ENCODE results near the gene COG5.

The COG5 gene

DNA sequence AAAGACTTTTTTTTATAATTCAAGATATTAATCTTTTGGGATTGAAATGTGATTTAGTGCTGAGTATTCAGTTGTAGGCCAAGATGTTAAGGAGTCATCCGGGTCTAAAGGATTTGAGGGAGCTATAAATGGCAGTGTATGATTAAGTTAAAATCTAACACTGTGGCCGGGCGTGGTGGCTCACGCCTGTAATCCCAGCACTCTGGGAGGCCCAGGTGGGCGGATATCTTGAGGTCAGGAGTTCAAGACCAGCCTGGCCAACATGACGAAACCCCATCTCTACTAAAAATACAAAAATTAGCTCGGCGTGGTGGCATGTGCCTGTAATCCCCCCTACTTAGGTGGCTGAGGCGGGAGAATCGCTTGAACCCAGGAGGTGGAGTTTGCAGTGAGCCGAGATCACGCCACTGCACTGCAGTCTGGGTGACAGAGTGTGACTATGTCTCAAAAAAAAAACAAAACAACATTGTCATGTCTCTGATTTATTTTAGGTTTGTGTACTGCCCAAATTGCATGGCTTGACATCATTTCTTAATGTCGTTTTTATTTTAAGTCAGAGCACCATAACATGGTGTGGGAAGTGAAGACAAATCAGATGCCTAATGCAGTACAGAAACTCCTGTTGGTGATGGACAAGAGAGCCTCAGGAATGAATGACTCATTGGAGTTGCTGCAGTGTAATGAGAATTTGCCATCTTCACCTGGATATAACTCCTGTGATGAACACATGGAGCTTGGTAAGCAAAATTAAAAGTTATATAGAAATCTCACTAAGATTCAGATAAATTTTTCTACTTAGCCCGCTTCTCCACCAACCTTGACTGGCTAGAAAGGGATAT is 384.2 kb downstream of the COG5 start:
- no peaks in the 10 kb centered on the region for H3K9me3 ChIP-seq (ENCODE audit: severe bottlenecking)
- no peak overlapping the region for H3K27ac ChIP-seq
- TF ChIP-seq, protein P1, sequence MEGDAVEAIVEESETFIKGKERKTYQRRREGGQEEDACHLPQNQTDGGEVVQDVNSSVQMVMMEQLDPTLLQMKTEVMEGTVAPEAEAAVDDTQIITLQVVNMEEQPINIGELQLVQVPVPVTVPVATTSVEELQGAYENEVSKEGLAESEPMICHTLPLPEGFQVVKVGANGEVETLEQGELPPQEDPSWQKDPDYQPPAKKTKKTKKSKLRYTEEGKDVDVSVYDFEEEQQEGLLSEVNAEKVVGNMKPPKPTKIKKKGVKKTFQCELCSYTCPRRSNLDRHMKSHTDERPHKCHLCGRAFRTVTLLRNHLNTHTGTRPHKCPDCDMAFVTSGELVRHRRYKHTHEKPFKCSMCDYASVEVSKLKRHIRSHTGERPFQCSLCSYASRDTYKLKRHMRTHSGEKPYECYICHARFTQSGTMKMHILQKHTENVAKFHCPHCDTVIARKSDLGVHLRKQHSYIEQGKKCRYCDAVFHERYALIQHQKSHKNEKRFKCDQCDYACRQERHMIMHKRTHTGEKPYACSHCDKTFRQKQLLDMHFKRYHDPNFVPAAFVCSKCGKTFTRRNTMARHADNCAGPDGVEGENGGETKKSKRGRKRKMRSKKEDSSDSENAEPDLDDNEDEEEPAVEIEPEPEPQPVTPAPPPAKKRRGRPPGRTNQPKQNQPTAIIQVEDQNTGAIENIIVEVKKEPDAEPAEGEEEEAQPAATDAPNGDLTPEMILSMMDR (IDR thresholded peaks at IDR 0.05; ENCODE audit: low read depth, low read length): no peak
- no peaks in the 10 kb centered on the region for H3K27me3 ChIP-seq (ENCODE audit: insufficient read depth, low read depth, severe bottlenecking)
- DNase-seq: no peak
- H3K36me3 ChIP-seq: peaks cover 23% of the 10 kb centered on the region
- no peak overlapping the region for H3K4me3 ChIP-seq (ENCODE audit: low read depth, low read length)

DNA sequence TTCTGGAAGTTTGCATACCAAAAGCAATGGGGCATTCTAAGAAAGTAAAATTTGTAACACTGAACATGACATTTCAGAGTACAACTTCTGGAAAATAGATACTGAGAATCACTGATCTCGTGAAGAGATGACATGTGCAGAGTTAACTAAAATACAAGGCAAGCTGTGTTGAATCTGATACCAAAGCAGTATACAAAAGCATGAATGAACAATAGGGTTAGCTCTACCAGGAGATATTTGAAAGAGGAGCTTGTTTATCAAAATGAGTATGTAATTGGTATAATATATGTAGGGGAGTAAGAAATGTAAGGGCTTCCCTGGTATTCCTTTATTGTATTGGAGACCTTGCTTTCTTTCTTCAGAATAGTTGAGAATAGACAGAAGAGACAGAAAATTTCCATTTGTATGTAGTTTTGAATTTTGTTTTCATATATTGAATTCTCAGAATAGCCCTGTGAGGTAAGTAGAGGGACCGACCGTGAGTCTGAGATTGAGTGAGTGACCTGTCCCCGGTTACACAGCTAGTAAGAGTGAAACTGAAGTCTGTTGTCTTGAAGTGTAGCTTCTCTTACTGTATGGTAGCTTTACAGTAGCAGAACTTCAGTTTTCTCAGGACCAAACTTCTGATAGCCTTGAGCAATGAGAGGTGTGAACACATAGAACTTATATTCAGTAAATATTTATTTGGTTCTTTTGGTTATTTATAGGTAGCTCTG is 389.9 kb downstream of the COG5 start:
- no peak for DNase-seq
- H3K27ac ChIP-seq: no peak overlapping the region
- H3K4me3 ChIP-seq (ENCODE audit: low read depth, low read length): no peak overlapping the region

DNA sequence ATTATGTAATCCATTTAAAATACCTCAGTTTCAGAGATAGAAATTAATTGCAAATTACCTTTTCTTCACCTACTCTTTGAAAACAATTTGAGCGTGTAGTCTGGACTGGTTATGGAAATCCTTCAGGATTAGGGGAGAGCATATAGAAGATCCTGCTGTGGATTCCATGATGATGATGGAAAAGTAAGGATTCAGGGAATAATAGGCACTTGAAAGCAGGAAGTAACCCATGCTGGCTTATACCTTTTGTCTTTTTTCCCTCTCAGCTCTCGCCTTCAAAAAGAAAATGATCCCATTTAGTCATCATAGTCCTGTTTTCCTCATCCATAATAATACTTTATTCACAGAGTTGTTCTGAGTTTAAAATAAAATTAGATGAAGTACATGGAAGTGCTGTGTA is 390.5 kb downstream of the COG5 start:
- TF ChIP-seq, protein P1 (IDR thresholded peaks at IDR 0.05; ENCODE audit: low read depth, low read length): no peak
- DNase-seq: no peak
- Histone ChIP-seq H3K4me3 (ENCODE audit: low read depth, low read length) (no peak overlapping the region), H3K9me3 (ENCODE audit: severe bottlenecking) (no peaks in the 10 kb centered on the region), H3K27me3 (ENCODE audit: insufficient read depth, low read depth, severe bottlenecking) (no peaks in the 10 kb centered on the region), H3K36me3 (no peaks in the 10 kb centered on the region), H3K27ac (no peak overlapping the region)

More for the DNA sequence above, 389.9 kb downstream of the COG5 start:
- Histone ChIP-seq H3K27me3 (ENCODE audit: insufficient read depth, low read depth, severe bottlenecking) (no peaks in the 10 kb centered on the region), H3K9me3 (ENCODE audit: severe bottlenecking) (no peaks in the 10 kb centered on the region), H3K36me3 (no peaks in the 10 kb centered on the region)
- TF ChIP-seq, protein P1 (IDR thresholded peaks at IDR 0.05; ENCODE audit: low read depth, low read length): no peak

DNA sequence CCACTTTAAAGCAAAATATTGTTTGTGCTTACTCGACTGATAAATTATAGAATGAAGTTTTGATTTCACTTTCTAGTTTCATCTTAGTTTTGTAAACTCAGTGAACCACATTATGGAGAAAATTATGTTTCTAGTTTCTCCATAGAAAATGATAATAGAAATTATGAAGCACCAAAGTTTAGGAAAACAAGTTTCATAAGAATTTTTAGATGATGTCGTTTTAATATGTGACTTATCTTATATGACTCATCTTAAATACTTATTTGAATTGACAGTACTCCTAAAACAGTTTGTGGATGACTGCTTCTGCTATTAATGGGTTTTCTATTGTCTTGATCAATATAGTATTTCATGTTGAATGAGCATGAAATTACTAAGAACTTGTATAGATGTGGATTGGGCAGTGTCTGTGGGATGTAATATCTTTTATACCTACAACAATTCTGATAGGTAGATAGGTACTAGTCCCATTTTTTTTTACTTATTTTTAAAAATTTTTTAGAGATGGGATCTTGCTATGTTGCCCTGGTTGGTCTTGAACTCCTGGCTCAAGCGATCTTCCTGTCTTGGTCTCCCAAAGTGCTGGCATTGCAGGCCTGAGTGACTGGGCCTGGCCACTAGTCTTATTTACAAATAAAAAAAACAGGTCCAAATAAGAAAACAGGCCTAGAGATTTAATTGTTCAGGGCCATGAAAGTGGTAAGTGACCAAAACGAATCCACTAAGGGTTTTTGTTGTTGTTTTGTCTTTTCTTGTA is 391.3 kb downstream of the COG5 start:
- no peaks in the 10 kb centered on the region for H3K27me3 ChIP-seq (ENCODE audit: insufficient read depth, low read depth, severe bottlenecking)
- TF ChIP-seq, protein P1 (IDR thresholded peaks at IDR 0.05; ENCODE audit: low read depth, low read length): no peak
- no peaks in the 10 kb centered on the region for H3K36me3 ChIP-seq
- no peak overlapping the region for H3K27ac ChIP-seq
- no peaks in the 10 kb centered on the region for H3K9me3 ChIP-seq (ENCODE audit: severe bottlenecking)
- DNase-seq: no peak
- no peak overlapping the region for H3K4me3 ChIP-seq (ENCODE audit: low read depth, low read length)

DNA sequence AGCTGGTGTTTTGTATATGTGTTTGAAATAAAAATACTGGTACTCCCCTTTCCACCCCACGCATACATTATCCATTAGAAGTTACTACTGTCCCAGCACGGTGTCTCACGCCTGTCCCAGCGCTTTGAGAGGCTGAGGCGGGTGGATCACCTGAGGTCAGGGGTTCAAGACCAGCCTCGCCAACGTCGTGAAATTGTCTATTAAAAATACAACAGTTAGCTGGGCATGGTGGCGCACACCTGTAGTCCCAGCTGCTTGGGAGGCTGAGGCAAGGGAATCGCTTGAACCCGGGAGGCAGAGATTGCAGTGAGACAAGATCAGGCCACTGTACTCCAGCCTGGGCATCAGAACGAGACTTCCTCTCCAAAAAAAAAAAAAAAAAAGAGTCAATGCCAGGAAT is 392.2 kb downstream of the COG5 start:
- no peak overlapping the region for H3K4me3 ChIP-seq (ENCODE audit: low read depth, low read length)
- H3K27ac ChIP-seq: no peak overlapping the region
- no peaks in the 10 kb centered on the region for H3K36me3 ChIP-seq
- H3K27me3 ChIP-seq (ENCODE audit: insufficient read depth, low read depth, severe bottlenecking): no peaks in the 10 kb centered on the region
- H3K9me3 ChIP-seq (ENCODE audit: severe bottlenecking): no peaks in the 10 kb centered on the region
- TF ChIP-seq, protein P1 (IDR thresholded peaks at IDR 0.05; ENCODE audit: low read depth, low read length): no peak
- no peak for DNase-seq

Data from WERI-Rb-1 (cell line).